ENCODE data around the gene ALOXE3.

Gene ALOXE3

GRCh38 chr17:8117980-8118768 lies at the start of gene ALOXE3:
ALOXE3 (minus strand) TSS chr17:8118514; CDS start chr17:8117990, 524 bp downstream.
- no peak for DNase-seq (ENCODE audit: low read depth)

GRCh38 chr17:8167526-8167925 lies 49.2 kb upstream of the ALOXE3 start:
- no peak for DNase-seq (ENCODE audit: low read depth)

- DNase-seq (ENCODE audit: low read depth) = no peak
Measured at GRCh38 chr17:8166731-8167130, 48.4 kb upstream of the ALOXE3 start.

- DNase-seq (ENCODE audit: low read depth) = no peak
Measured at GRCh38 chr17:8164815-8165131, 46.5 kb upstream of the ALOXE3 start.

- no peak for DNase-seq (ENCODE audit: low read depth)
Measured at GRCh38 chr17:8163978-8164814, 45.9 kb upstream of the ALOXE3 start.

GRCh38 chr17:8162997-8163977 lies 45.0 kb upstream of the ALOXE3 start:
- no peak for DNase-seq (ENCODE audit: low read depth)

GRCh38 chr17:8162233-8162996 lies 44.1 kb upstream of the ALOXE3 start, which contains the start of gene VAMP2:
VAMP2 (minus strand) TSS chr17:8162948; CDS start chr17:8162879, 69 bp downstream.
- no peak for DNase-seq (ENCODE audit: low read depth)

- DNase-seq (ENCODE audit: low read depth) = no peak
Measured at GRCh38 chr17:8161289-8162232, 43.2 kb upstream of the ALOXE3 start.

- DNase-seq (ENCODE audit: low read depth) = no peak
Measured at GRCh38 chr17:8160741-8161221, 42.5 kb upstream of the ALOXE3 start.

GRCh38 chr17:8160224-8160577 lies 41.9 kb upstream of the ALOXE3 start:
- DNase-seq (ENCODE audit: low read depth) = no peak

GRCh38 chr17:8159459-8160223 lies 41.3 kb upstream of the ALOXE3 start:
- DNase-seq (ENCODE audit: low read depth) = no peak

GRCh38 chr17:8159032-8159400 lies 40.7 kb upstream of the ALOXE3 start:
- DNase-seq (ENCODE audit: low read depth) = no peak

GRCh38 chr17:8158267-8159031 lies 40.1 kb upstream of the ALOXE3 start:
- DNase-seq (ENCODE audit: low read depth) = no peak

GRCh38 chr17:8156246-8156992 lies 38.1 kb upstream of the ALOXE3 start:
- DNase-seq (ENCODE audit: low read depth) = peak; percentile 100

GRCh38 chr17:8155996-8156245 lies 37.6 kb upstream of the ALOXE3 start:
- DNase-seq (ENCODE audit: low read depth) = no peak

GRCh38 chr17:8155231-8155995 lies 37.1 kb upstream of the ALOXE3 start:
- DNase-seq (ENCODE audit: low read depth) = no peak

GRCh38 chr17:8154608-8155155 lies 36.4 kb upstream of the ALOXE3 start:
- DNase-seq (ENCODE audit: low read depth) = no peak

Data from HS-5 (cell line).